Naive thymus-derived CD4-positive, alpha-beta T cell (primary cell): ENCODE measurements around the gene NOL9. TPM values are rescaled to one million over a fixed set of nuclear protein-coding genes. Genes with fewer than 3 reads are reported as not detected.

ENCODE experiments used
- ATAC-seq: fragments of 150-1000 bp; cut with Tn5 transposase; 2 replicates; pipeline ENCODE4 v1.10.0; 2021; ENCODE audit warnings: mild to moderate bottlenecking, moderate library complexity
- CTCF ChIA-PET: fragments of 350-600 bp; sonication (Branson Sonifier 250); formaldehyde crosslinking; loops from one replicate; lab custom pipeline; 2021; ENCODE audit warnings: antibody characterized with exemption; lab: Charles Lee
- POLR2A ChIA-PET: fragments of 350-600 bp; sonication (Branson Sonifier 250); formaldehyde crosslinking; loops from one replicate; lab custom pipeline; 2021; ENCODE audit warnings: antibody characterized with exemption, inconsistent platforms; lab: Charles Lee
- DNase-seq, 9 donors: peaks; one replicate each; pipeline versions ENCODE4 v3.0.0 to v3.0.0-alpha.2; 2020 to 2022; ENCODE audit warnings: mixed read lengths in 1 of 9
- H3K27ac ChIP-seq: one replicate; pipeline ENCODE4 v1.7.0; 2013; ENCODE audit warnings: mild to moderate bottlenecking, low read depth, low read length, moderate library complexity
- H3K27me3 ChIP-seq, 2 donors: one replicate each; pipeline ENCODE4 v1.7.0; 2013; ENCODE audit warnings: low read length in 2 of 2, mild to moderate bottlenecking in 2 of 2, moderate library complexity in 2 of 2; ENCODE audit not compliant: control insufficient read depth in 2 of 2, insufficient read depth in 2 of 2
- H3K36me3 ChIP-seq, 3 experiments: 1 replicate in 2 of 3; 2 replicates in 1 of 3; pipeline ENCODE4 v1.7.0; 2013; ENCODE audit warnings: low read length in 3 of 3, mild to moderate bottlenecking in 3 of 3, moderate library complexity in 1 of 3; ENCODE audit not compliant: insufficient read depth in 3 of 3, control insufficient read depth in 2 of 3
- H3K4me1 ChIP-seq, 2 donors: one replicate each; pipeline ENCODE4 v1.7.0; 2013; ENCODE audit warnings: low read length in 2 of 2, mild to moderate bottlenecking in 2 of 2, moderate library complexity in 1 of 2; ENCODE audit not compliant: control insufficient read depth in 2 of 2, insufficient read depth in 2 of 2
- H3K4me3 ChIP-seq: 2 replicates; pipeline ENCODE4 v1.7.0; 2013; ENCODE audit warnings: mild to moderate bottlenecking, low read length
- H3K9me3 ChIP-seq, 3 experiments: 1 replicate in 2 of 3; 2 replicates in 1 of 3; pipeline ENCODE4 v1.7.0; 2013; ENCODE audit warnings: low read length in 3 of 3; ENCODE audit not compliant: control insufficient read depth in 2 of 3
- H3K27ac Mint-ChIP-seq, 9 donors: one replicate each; pipeline ENCODE4 v1.8.0; 2020 to 2022; ENCODE audit warnings: mixed read lengths in 9 of 9, mild to moderate bottlenecking in 8 of 9, moderate library complexity in 5 of 9, inconsistent platforms in 2 of 9
- H3K27me3 Mint-ChIP-seq, 5 donors: one replicate each; pipeline ENCODE4 v1.8.0; 2021 to 2022; ENCODE audit warnings: mixed read lengths in 5 of 5, mild to moderate bottlenecking in 1 of 5
- H3K36me3 Mint-ChIP-seq, 5 donors: one replicate each; pipeline ENCODE4 v1.8.0; 2020 to 2022; ENCODE audit warnings: mixed read lengths in 5 of 5, mild to moderate bottlenecking in 3 of 5, inconsistent platforms in 1 of 5
- H3K4me1 Mint-ChIP-seq, 7 donors: one replicate each; pipeline ENCODE4 v1.8.0; 2020 to 2022; ENCODE audit warnings: mixed read lengths in 7 of 7, mild to moderate bottlenecking in 3 of 7, inconsistent platforms in 1 of 7
- H3K4me3 Mint-ChIP-seq, 10 donors: one replicate each; pipeline ENCODE4 v1.8.0; 2020 to 2022; ENCODE audit warnings: mild to moderate bottlenecking in 10 of 10, mixed read lengths in 10 of 10, moderate library complexity in 6 of 10, inconsistent platforms in 2 of 10
- H3K9me3 Mint-ChIP-seq, 11 donors: one replicate each; pipeline ENCODE4 v1.8.0; 2020 to 2022; ENCODE audit warnings: mixed read lengths in 11 of 11, mild to moderate bottlenecking in 4 of 11, inconsistent platforms in 1 of 11, moderate library complexity in 1 of 11
- intact Hi-C, 2 donors: fragments of 100-400 bp; cut with micrococcal nuclease; formaldehyde crosslinking; loops; one replicate each; pipeline ENCODE4 v1.15.1; 2023
- polyA plus RNA-seq, 2 donors: library from polyadenylated mRNA; unstranded; fragments of 300-500 nt; fragmentation: Illumina TruSeq; gene quantifications; one replicate each; pipeline ENCODE4 v1.2.3, GENCODE V29; 2021
- total RNA-seq, 6 experiments: library from RNA in 5 of 6; stranded (reverse) in 5 of 6; gene quantifications; 1 replicate in 5 of 6; 2 replicates in 1 of 6; pipeline ENCODE4 v1.2.3 and lab custom pipeline; 2021 to 2026

NOL9 gene
- total and polyA plus RNA-seq, 7 experiments from 2014 or later = 13.4 to 80.6 (median 57.4) TPM

- no peak for DNase-seq
- POLR2A ChIA-PET = interaction anchor here (0.9 to 15.1 kb wide), 5 partner anchors 8 to 33 kb away, joined by 3 to 246 read pairs (median 3); partner anchors contain the start of genes THAP3 and ZBTB48
- CTCF ChIA-PET = interaction anchor here (0.5 to 2.0 kb wide), 4 partner anchors 21 to 94 kb away, joined by 3 to 7 read pairs (median 3); no protein-coding TSS in a partner anchor
- intact Hi-C loops = no loop called here
- Mint-ChIP-seq H3K4me1 (peaks cover 6 to 65% (median 39%) of the 10 kb centered on the region in 7 donors), H3K4me3 (peak overlapping the region in 6 of 10 donors; percentile 27 to 96 (median 40)), H3K27ac (peak overlapping the region in 2 of 9 donors; percentile 43 to 57), H3K9me3 (peaks cover 0 to 2% (median 0%) of the 10 kb centered on the region in 11 donors), H3K27me3 (no peaks in the 10 kb centered on the region), H3K36me3 (peaks cover 0 to 24% (median 5%) of the 10 kb centered on the region in 5 donors)
- Histone ChIP-seq H3K36me3 (peaks cover 0 to 66% (median 16%) of the 10 kb centered on the region in 3 experiments), H3K27ac (peak overlapping the region; percentile 3), H3K9me3 (no peaks in the 10 kb centered on the region), H3K4me1 (peaks cover 24 to 36% of the 10 kb centered on the region in 2 donors), H3K4me3 (no peak overlapping the region), H3K27me3 (no peaks in the 10 kb centered on the region)
- no peak for ATAC-seq
Measured at GRCh38 chr1:6596886-6597776, 42.8 kb upstream of the NOL9 start.

GRCh38 chr1:6596351-6596750 lies 42.0 kb upstream of the NOL9 start:
- ATAC-seq = no peak
- Mint-ChIP-seq H3K4me1 (peaks cover 6 to 73% (median 45%) of the 10 kb centered on the region in 7 donors), H3K27me3 (no peaks in the 10 kb centered on the region), H3K36me3 (peaks cover 0 to 24% (median 5%) of the 10 kb centered on the region in 5 donors), H3K9me3 (peaks cover 0 to 2% (median 0%) of the 10 kb centered on the region in 11 donors), H3K4me3 (peak overlapping the region in 6 of 10 donors; percentile 5 to 66 (median 34)), H3K27ac (peak overlapping the region in 4 of 9 donors; percentile 17 to 57 (median 35))
- Histone ChIP-seq H3K36me3 (peaks cover 0 to 68% (median 16%) of the 10 kb centered on the region in 3 experiments), H3K27ac (no peak overlapping the region), H3K4me1 (peaks cover 24 to 36% of the 10 kb centered on the region in 2 donors), H3K9me3 (no peaks in the 10 kb centered on the region), H3K27me3 (no peaks in the 10 kb centered on the region), H3K4me3 (no peak overlapping the region)
- no peak for DNase-seq
- CTCF ChIA-PET = no interaction called here
- intact Hi-C loops = no loop called here
- POLR2A ChIA-PET = interaction anchor here (1.4 to 15.1 kb wide), 2 partner anchors 26 to 32 kb away, joined by 3 to 246 read pairs; partner anchors contain the start of gene THAP3

GRCh38 chr1:6594977-6595740 lies 40.8 kb upstream of the NOL9 start:
- ATAC-seq (no peak), DNase-seq (no peak)
- peaks cover 6 to 78% (median 51%) of the 10 kb centered on the region in 7 donors for H3K4me1 Mint-ChIP-seq
- ChIA-PET POLR2A (no interaction called here), CTCF (interaction anchor here (0.6 kb wide), 1 partner anchor 32 kb away, joined by 4 read pairs; no protein-coding TSS in a partner anchor)
- no peak overlapping the region for H3K4me3 ChIP-seq
- H3K27ac ChIP-seq = no peak overlapping the region
- H3K27me3 Mint-ChIP-seq = no peaks in the 10 kb centered on the region
- no peaks in the 10 kb centered on the region for H3K9me3 ChIP-seq
- intact Hi-C loops = no loop called here
- no peaks in the 10 kb centered on the region for H3K27me3 ChIP-seq
- peak overlapping the region in 1 of 9 donors; percentile 57 for H3K27ac Mint-ChIP-seq
- peak overlapping the region in 2 of 10 donors; percentile 34 to 66 for H3K4me3 Mint-ChIP-seq
- no peaks in the 10 kb centered on the region for H3K9me3 Mint-ChIP-seq
- peaks cover 0 to 24% (median 5%) of the 10 kb centered on the region in 5 donors for H3K36me3 Mint-ChIP-seq
- H3K36me3 ChIP-seq = peaks cover 0 to 71% (median 16%) of the 10 kb centered on the region in 3 experiments
- H3K4me1 ChIP-seq = peaks cover 24 to 29% of the 10 kb centered on the region in 2 donors

- Histone ChIP-seq H3K4me1 (peaks cover 16 to 20% of the 10 kb centered on the region in 2 donors), H3K27ac (no peak overlapping the region), H3K4me3 (no peak overlapping the region), H3K27me3 (no peaks in the 10 kb centered on the region), H3K9me3 (no peaks in the 10 kb centered on the region), H3K36me3 (peaks cover 0 to 85% (median 14%) of the 10 kb centered on the region in 3 experiments)
- no peak overlapping the region for H3K4me3 Mint-ChIP-seq
- H3K27ac Mint-ChIP-seq = peak overlapping the region in 2 of 9 donors; percentile 10 to 14
- CTCF ChIA-PET = interaction anchor here (0.6 kb wide), 1 partner anchor 173 kb away, joined by 3 read pairs; no protein-coding TSS in a partner anchor
- no peak for ATAC-seq
- no peaks in the 10 kb centered on the region for H3K27me3 Mint-ChIP-seq
- intact Hi-C loops = no loop called here
- no peaks in the 10 kb centered on the region for H3K9me3 Mint-ChIP-seq
- POLR2A ChIA-PET = interaction anchor here (0.8 to 1.3 kb wide), 3 partner anchors 8 to 11 kb away, joined by 3 read pairs; partner anchors contain the start of gene KLHL21
- peaks cover 0 to 27% (median 5%) of the 10 kb centered on the region in 5 donors for H3K36me3 Mint-ChIP-seq
- H3K4me1 Mint-ChIP-seq = peaks cover 0 to 68% (median 41%) of the 10 kb centered on the region in 7 donors
- no peak for DNase-seq
Measured at GRCh38 chr1:6593810-6594209, 39.5 kb upstream of the NOL9 start.

- Mint-ChIP-seq H3K36me3 (peaks cover 0 to 24% (median 5%) of the 10 kb centered on the region in 5 donors), H3K27me3 (no peaks in the 10 kb centered on the region), H3K4me1 (peaks cover 0 to 67% (median 39%) of the 10 kb centered on the region in 7 donors), H3K9me3 (no peaks in the 10 kb centered on the region), H3K4me3 (no peak overlapping the region), H3K27ac (peak overlapping the region in 1 of 9 donors; percentile 58)
- ChIA-PET POLR2A (interaction anchor here (0.8 to 1.3 kb wide), 3 partner anchors 9 to 12 kb away, joined by 3 read pairs; partner anchors contain the start of gene KLHL21), CTCF (interaction anchor here (1.0 to 1.1 kb wide), 2 partner anchors 38 to 62 kb away, joined by 3 to 5 read pairs; partner anchors contain the start of gene TAS1R1)
- Histone ChIP-seq H3K4me3 (no peak overlapping the region), H3K9me3 (no peaks in the 10 kb centered on the region), H3K27me3 (no peaks in the 10 kb centered on the region), H3K27ac (no peak overlapping the region), H3K4me1 (peaks cover 12 to 19% of the 10 kb centered on the region in 2 donors), H3K36me3 (peaks cover 0 to 90% (median 11%) of the 10 kb centered on the region in 3 experiments)
- no peak for ATAC-seq
- intact Hi-C loops = no loop called here
- no peak for DNase-seq
Measured at GRCh38 chr1:6592865-6593593, 38.7 kb upstream of the NOL9 start.
